HuH-7 (cell line): ENCODE data around the gene SETD6.

Experiments used
- DNase-seq: peaks from one replicate; pipeline ENCODE4 v3.0.0; 2011; ENCODE audit warnings: low spot score

SETD6 gene

DNA sequence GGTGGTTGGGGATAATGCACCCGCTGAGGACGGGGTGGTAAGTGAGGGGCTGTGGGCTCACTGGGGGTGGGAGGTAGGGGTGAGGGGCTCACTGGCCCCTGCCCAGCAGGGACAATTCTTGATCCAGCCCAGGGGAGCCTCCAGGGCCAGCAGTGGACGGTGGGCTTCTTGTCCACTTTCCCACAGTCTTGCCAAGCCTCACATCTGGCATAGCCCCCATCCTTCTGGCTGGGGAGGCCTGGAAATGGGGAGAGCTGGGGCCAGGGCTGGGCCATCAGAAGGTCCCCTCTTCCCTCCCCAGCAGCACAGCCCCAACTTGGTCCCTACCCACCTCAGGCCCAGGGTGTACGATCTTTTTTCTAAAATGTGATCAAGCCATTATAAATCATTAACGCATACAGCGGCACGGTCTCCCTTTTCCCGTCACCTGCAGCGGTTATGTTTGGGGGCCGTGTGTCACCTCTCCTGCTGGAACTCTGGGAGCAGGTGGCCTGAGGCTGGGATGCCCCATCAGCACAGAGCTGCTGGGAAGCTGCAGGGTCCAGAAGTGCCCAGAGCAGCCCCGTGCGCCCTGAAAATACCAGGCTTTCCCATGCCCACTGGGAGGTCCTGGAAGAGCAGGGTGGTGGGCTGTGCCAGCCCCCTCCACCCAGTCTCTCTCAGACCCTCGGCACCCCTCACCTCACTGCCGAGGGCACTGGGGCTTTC lies 7.2 kb upstream of the SETD6 start:
- DNase-seq, result no peak

DNA sequence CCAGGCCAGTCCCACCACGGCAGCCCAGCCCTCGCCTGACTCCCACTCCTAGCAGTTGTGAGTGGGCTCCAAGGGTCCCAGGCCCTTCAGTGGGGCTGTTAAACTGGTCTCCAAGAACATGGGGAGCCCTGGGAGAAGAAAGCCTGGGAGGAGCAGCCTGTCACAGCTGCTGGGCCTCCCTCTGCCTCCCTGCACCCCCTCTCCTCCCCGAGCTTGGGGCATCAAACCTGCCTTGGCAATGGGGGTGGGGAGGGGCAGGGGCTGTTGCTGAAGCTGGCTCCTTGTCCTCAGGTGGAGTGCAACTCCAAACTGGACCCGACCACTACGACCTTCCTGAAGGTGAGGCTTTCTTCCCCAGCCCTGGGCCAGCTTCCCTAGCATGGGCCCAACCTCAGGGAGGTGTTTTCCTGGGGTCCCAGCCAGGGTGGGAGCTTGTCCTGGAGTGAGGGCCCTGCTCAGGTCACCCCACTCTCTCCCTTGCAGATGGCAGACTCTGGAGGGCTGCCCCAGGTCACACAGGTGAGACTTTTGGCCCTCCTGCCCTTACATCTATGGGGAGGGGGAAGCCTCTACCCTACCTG lies 6.6 kb upstream of the SETD6 start:
- DNase-seq, result no peak

DNA sequence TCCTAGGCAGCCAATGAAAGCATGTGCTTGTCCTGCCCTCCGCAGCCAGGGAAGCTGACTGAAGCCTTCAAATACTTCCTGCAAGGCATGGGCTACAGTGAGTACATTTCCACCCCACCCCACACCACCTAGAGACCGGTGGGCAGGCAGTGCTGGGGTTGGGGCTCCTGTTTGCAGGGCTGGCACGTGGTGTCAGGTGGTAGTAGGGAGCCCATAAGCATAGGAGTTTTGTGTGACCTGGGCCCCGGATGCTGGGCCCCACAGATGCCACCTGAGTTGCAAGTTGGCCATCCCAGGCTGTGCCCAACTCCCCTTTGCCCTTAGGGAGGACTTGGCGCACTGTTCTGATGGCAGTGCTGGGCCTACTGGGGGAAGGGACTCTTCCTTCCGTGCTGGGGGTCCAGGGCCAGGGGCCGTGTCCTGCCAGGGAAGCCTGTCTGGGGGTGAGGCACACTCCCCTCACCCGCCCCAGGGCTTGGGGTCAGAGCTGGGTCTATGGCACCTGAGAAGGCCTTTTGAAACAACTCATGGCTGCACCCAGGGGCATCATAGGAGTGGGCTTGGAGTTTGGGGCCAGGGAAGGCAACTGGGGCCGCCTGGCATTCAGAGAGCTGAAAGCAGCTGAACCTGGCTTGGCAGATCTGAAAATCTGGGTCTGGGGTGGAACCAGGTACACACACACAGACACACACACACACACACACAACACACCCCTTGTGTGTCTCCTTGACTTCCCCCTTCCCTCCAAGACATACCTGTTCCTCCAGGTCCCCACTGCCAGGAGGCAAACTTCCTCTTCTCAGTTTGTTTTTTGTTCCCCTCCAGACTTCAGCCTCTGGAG lies 5.8 kb upstream of the SETD6 start:
- DNase-seq, result no peak

DNA sequence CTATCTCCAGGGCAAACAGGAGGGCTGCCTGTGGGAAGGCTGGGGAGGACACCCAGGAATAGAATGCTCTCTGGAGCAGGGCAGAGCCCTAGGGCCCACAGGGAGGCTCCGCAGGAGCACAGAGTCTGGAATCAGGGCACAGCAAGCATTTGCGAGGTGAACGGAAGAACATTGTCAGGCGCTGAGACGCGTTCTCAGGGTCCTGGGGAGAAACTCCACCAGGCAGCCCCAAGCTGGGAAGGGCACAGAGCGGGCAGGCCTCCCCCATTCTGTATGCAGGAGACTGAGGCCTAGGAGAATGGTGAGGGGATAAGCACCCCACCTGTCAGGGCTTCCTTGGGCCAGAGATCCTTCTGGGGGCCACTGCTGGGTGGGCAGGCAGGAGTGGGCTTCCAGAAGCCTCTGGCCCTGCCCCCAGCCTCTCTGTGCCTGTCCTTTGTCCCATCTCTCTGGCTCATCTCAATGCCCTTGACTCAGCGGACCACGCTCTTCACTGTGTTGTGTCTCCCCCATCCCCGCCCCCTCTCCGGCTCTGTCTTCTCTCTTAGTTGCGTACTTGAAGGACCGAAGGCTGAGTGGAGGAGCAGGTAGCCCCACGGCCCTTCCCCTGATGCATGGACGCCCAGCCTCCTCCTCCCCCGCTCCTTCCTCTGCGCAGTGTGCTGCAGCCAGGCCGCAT lies 5.1 kb upstream of the SETD6 start:
- DNase-seq, result no peak

DNA sequence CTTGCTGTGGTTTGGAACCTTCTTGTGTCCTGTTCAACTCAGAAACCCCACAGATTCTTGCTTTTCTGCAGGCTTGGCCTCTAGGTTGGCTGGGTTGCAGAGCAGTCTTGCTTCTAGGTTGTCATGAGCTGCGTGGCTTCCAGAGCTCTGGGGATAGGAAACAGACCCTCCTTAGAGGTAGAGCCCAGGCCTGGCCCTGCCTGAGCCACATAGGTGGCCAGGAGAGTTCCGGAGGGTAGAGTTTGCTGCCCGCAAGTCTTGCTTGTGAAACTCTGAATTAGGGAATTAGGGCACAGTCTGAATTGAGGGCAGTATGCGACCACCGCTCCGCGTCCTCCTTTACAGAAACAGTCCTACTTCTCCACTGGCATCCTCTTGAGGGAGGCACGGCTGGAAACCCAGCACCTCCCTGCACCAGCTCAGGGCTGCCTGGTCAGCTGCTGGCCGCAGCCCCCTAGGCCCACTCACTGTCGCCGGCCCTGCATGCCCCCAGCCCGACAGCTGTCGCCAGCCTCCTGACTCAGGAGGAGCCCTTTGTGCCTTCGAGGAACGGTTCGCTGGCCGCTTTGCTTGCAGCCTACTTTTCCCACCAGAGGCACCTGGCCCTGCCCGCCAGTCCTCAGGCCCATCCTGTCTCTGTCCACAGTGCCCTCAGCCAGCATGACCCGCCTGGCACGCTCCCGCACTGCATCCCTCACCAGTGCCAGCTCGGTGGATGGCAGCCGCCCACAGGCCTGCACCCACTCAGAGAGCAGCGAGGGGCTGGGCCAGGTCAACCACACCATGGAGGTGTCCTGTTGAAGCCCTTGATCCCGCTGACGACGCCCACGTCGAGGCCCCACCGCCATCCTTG lies 4.3 kb upstream of the SETD6 start:
- no peak for DNase-seq

DNA sequence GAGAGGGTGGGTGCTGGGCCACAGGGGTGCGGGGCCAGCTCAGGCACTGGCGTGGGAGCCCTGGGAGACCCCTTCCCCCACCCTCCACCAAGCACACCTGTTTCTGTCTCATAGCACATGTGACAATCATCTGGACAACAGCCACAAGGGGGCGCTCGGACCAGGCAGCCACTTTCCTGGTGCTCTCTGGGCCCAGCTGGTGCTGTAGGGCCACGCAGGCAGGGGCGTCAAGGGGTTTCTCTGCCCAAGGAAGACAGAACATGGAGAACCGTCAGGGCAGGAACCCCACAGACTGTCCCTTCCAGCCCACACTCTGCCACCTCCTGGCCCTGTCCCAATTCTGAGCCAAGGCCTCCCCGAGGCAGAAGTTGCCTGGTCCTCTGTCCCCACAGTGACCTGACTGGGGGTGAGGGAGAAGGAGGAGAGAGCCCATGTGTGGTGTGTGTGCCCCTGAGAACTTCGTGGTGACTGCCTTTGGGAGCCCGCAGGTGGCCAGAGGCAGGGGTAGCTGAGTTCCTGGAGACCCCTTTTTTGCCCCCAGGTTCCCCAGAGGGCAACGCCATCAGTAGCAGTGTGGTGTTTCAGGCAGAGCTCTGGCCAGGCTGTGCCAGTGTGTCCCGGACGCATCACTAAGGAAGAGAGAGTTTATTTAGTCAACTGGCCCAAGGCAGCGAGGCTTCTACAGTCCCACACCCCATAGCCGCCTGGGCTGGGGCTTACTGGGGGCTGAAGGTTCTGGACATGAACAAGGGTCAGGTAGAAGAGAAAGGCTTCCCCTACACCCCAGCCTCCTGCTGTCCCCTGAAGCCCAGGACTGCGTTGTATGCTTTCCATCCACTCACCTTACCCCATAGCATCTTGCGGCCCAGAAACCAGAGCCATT lies 3.1 kb upstream of the SETD6 start:
- peak; percentile 64 for DNase-seq

DNA sequence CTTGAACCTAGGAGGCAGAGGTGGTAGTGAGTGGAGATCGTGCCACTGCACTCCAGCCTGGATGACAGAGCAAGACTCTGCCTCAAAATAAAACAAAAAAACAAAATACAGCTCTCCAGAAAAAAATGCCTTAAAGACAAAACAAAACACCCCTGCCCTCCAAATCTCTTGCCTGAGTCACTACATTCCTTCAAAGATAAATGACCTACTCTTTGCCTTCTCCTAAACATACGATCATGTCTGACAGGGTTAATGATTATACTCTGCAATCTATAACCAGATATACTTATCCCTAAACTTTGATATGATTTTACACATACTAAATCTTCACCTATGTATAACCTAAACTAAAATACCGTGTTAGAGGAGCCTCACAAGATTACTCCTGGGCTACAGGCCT lies 1.4 kb upstream of the SETD6 start:
- DNase-seq, result no peak

DNA sequence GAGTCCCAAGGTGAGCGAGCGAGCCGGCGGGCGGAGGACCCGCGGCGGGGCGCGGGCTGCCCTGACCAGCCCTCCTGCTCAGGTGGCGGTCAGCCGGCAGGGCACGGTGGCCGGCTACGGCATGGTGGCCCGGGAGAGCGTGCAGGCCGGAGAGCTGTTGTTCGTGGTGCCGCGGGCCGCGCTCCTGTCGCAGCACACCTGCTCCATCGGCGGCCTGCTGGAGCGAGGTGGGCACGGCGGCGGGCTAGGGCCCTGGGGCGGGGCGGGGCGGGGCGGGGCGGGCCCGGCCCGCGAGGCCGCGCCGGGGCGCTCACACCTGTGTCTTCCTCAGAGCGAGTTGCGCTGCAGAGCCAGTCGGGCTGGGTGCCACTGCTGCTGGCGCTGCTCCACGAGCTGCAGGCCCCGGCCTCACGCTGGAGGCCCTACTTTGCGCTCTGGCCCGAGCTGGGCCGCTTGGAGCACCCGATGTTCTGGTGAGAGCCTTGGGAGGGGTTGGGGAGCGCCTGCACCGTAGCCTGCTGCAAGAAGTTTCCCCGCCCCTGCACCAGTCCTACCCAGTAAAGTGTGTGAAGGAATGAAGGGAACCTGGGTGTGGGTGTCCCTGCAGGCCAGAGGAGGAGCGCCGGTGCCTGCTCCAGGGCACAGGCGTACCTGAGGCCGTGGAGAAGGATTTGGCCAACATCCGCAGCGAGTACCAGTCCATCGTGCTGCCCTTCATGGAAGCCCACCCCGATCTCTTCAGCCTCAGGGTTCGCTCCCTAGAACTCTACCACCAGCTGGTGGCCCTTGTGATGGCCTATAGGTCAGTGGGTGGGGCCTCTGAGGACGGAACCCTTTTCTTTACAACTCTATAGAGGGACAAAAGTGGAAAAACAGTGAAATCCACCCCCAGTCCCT lies 802 bp downstream of the SETD6 start:
- peak; percentile 34 for DNase-seq

DNA sequence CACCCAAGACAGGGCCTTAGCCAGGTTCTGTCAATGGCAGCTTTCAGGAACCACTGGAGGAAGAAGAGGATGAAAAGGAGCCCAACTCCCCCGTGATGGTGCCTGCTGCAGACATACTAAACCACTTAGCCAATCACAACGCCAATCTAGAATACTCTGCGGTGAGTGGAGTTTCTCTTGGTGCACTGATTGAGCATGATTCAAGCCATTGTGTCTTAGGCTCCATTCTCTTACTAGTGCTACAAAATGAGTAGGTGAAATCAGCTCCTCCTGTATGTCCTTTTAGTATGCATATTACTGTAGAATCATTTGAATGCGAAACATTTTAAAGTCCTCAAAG lies 1.4 kb downstream of the SETD6 start:
- no peak for DNase-seq

DNA sequence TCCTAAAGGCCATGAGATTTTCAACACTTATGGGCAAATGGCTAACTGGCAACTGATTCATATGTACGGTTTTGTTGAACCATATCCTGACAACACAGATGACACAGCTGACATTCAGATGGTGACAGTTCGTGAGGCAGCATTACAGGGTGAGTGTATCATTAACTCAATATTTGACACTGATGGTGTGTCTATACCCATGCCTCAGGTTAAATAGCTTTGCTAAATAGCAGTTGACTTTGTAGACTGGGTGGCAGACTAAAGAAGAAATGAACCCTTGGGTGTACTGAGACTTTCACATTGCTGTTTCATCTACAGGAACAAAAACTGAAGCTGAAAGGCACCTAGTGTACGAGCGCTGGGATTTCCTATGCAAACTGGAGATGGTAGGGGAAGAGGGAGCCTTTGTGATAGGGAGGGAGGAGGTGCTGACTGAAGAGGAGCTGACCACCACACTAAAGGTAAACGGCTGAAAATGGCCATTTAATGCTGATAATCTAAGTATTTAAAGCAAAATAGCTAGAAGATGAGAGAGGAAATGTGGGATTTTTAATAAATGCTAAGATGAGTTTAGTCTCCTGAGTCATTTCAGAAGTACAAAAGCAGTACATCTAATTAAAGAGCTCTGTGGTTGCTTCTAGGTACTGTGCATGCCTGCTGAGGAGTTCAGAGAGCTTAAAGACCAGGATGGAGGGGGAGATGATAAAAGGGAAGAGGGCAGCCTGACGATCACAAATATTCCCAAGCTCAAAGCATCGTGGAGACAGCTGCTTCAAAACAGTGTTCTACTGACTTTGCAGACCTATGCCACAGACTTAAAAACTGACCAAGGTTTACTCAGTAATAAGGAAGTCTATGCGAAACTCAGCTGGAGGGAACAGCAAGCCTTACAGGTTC lies 3.0 kb downstream of the SETD6 start:
- no peak for DNase-seq

DNA sequence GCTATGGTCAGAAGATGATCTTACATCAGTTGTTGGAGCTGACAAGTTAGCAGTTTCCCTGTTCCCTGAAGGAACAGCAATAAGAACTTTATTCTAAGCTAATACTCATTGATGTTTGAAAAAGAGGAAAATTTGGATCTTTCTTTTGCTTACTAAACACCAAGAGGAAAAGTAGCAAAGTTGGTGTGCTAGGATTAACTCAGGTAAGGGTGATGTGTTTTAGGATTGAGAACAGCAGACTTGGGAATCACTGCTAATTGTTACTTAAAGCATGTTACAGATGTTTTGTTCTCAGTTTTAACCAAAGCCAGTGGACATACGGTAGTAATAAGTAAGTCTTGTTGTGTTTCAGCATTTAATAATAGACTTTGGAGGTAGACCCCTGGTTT lies 3.7 kb downstream of the SETD6 start:
- no peak for DNase-seq

DNA sequence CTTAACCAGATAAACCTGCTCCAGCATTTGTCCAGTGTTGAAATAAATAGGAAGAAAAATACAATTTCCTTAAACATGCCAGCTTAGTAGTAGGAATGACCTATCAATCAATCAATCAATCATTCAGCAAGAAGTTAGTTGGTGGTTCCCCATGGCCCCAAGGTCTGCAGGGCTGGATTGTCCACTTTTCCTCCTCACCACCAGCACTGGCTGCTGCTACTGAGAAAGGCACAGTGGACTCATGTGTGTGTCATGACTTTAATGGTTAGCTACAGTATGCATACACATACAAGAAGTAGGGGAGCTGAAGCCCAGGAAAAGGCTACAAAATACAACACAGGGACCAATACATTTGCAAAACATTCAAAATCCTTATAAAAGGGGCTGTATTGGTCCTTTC lies 4.4 kb downstream of the SETD6 start:
- DNase-seq, result no peak

DNA sequence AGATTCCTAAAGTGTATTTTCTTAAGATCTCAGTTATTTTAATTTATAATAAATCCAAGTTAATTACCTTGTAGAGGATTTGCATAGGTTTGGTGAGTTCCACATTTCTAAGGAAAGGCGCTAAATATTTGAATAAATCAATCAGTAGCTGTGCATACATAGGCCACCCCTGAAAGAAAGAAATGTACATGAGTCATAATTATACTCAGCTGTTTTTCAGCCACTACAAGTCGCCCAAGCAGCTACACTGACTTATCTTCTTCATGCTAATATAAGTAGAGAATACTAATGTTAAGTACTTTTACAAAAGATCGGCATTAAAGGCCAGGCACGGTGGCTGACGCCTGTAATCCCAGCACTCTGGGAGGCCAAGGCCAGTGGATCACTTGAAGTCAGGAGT lies 14.9 kb downstream of the SETD6 start:
- no peak for DNase-seq

DNA sequence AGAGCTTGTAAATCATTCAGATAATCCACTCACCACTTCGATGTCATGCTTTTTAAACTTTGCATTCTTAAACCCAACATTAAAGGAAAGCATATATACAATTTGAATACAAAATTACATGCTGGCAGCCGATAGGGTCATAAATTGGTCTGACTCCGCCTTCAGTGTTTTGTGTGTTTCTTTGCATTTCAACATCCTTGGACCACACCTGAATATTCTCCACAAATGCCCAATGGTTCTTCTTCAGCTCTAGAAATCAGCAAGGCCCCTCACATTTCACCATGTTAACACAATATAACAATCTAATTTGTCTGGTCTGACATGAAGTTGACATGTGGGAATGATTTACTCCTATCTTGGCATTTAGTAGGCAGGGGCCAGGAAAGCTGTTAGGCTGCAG lies 17.1 kb downstream of the SETD6 start:
- no peak for DNase-seq

DNA sequence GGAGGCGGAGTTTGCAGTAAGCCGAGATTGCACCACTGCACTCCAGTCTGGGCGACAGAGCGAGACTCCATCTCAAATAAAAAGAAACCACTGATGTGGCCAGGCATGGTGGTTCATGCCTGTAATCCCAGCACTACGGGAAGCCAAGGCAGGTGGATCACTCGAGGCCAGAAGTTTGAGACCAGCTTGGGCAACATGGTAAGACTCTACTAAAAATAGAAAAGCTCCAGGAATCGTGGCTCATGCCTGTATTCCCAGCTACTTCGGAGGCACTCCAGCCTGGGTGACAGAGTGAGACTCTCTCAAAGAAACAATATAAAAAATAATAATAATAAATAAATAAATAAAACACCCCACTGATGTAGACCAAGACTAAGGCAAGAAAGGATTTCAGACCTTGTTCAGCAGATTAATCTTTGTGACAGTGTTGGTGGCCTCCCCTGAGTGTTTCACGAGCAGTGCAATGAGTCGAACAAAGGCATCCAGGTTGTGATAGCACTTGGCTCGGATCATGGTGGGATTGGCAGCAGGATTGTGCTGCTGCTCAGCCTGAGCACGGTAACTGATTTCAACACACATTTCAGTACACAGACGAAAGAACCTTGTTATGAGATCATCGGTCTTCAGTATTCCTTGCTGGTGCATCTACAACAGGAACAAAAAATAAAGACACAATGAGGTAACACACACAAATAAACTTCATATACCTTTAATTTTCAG lies 18.6 kb downstream of the SETD6 start:
- no peak for DNase-seq

DNA sequence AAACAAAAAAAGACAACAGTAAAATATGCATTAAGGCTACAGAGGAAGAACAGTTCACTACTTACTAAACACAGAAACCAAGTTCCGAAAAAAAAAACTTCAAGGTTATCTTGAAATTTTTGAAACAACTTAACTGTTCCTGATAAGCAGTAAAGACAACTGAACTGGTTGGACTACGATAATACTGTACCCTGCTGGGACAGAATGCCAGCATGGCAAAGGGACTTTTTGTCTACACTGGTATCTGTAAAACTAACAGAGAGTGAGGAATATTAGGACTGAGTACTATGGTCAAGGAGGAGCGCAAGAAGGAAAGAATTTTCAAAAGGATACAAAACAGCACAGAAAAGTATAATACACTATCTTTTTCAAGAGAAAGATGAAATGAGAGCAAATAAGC lies 19.8 kb downstream of the SETD6 start:
- DNase-seq, result no peak

DNA sequence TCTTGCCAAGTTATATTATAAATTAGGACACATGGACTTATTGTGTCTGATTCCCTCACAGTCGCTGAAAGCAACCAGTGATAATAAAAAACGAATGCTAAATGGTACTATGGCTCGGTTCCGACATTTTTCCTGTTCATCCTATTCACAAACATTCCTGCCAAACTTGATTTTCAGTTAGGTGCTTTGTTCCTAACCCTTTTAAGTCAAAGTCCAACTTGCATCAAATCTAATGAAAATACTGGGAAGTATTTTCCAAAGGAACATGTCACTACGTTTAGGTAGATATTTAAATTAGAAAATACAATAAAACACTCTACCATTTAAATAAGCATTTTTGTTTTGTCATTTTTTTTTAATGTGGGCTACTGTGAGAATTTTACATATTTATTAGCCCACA lies 21.0 kb downstream of the SETD6 start:
- no peak for DNase-seq
